Measurements from ENCODE around the gene DSCAM.

GRCh38 chr21:40882192-40882915, 35.4 kb upstream of the DSCAM start:
- TF ChIP-seq EZH2phosphoT487 (conservative IDR thresholded peaks at IDR 0.05; ENCODE audit: low read length) (no peak), CTCF (IDR thresholded peaks at IDR 0.05; ENCODE audit: insufficient read depth, low read length, poor library complexity, severe bottlenecking) (no peak)

Measured in SU-DHL-6 (cell line).